Motor neuron (in vitro differentiated cells): ENCODE results near the gene FTH1. TPM values are rescaled to one million over a fixed set of nuclear protein-coding genes. Genes with fewer than 3 reads are reported as not detected.

Source experiments
- ATAC-seq, 8 experiments: fragments of 200-7000 bp; cut with Tn5 transposase; replicated peaks in 6 of 8; 2 replicates each; pipeline ENCODE4 v1.8.0; 2021; ENCODE audit warnings: mild to moderate bottlenecking in 8 of 8, moderate library complexity in 8 of 8
- H3K27ac ChIP-seq, 2 donors: fragments of 250-450 bp; sonication (Bioruptor Pico); 2 replicates each; pipeline ENCODE4 v1.9.0; 2021; ENCODE audit warnings: antibody characterized with exemption in 2 of 2, mild to moderate bottlenecking in 2 of 2, moderate library complexity in 1 of 2
- H3K4me1 ChIP-seq, 2 donors: fragments of 250-450 bp; sonication (Bioruptor Pico); replicated peaks in 1 of 2; 2 replicates each; pipeline ENCODE4 v1.6.1; 2021; ENCODE audit warnings: antibody characterized with exemption in 2 of 2, mild to moderate bottlenecking in 2 of 2, moderate library complexity in 1 of 2
- H3K4me3 ChIP-seq, 5 donors: fragments of 250-450 bp; sonication (Bioruptor Pico); 2 replicates each; pipeline ENCODE4 v1.9.0; 2021; ENCODE audit warnings: antibody characterized with exemption in 5 of 5, mild to moderate bottlenecking in 5 of 5, moderate library complexity in 4 of 5
- WGBS, 10 experiments: fragments of 450-650 bp; shearing (Covaris generic); methylation state at CpG; one replicate each; pipeline ENCODE4 v1.0.0; 2022; 5-methylcytosine and 5-hydroxymethylcytosine counted together
- in situ Hi-C, 9 experiments: fragments of 400-800 bp; cut with MboI; loops; one replicate each; pipeline ENCODE4 v1.15.0; 2021; ENCODE audit warnings: low sequenced_read_pairs in 9 of 9, low pct_unique_long_range_greater_than_20kb in 2 of 9; ENCODE audit not compliant: unreplicated experiment in 9 of 9
- total RNA-seq, 8 experiments: library from RNA; unstranded; fragments of 300-600 nt; gene quantifications; 2 replicates each; pipeline versions ENCODE4 v1.2.3 to v1.2.4, GENCODE V29; 2022

Gene FTH1
- total RNA-seq, 8 experiments from 2014 or later = 863 to 2,225 (median 1,257) TPM

- no peak overlapping the region for H3K27ac ChIP-seq
- WGBS, 10 experiments = 20 to 100% (median 93%) methylated on average over 1 to 12 of the region's 15 CpGs; no CpG with 5 or more reads in 1 of the 10 experiments
- in situ Hi-C loops = loop anchor here in 1 of 9 experiments (25.0 kb wide), 1 partner anchor 111 kb away; no protein-coding TSS in a partner anchor
- H3K4me1 ChIP-seq = peaks cover 24 to 26% of the 10 kb centered on the region in 2 donors
- H3K4me3 ChIP-seq = no peak overlapping the region
- ATAC-seq = no peak
These were observed 8.4 kb upstream of the FTH1 start for GRCh38 chr11:61975638-61976419.

GRCh38 chr11:61974766-61975631 lies 7.6 kb upstream of the FTH1 start:
- WGBS, 10 experiments = 67 to 94% (median 90%) methylated on average over 1 to 9 of the region's 14 CpGs; no CpG with 5 or more reads in 2 of the 10 experiments
- in situ Hi-C loops = loop anchor here in 2 of 9 experiments (25.0 kb wide), 2 partner anchors 87 to 112 kb away; no protein-coding TSS in a partner anchor
- Histone ChIP-seq H3K27ac (no peak overlapping the region), H3K4me3 (no peak overlapping the region), H3K4me1 (peaks cover 24 to 26% of the 10 kb centered on the region in 2 donors)
- peak in 1 of 8 experiments; percentile 16 for ATAC-seq

GRCh38 chr11:61973476-61974162 lies 6.2 kb upstream of the FTH1 start:
- WGBS, 10 experiments = 70 to 100% (median 89%) methylated on average over 1 to 5 of the region's 10 CpGs; no CpG with 5 or more reads in 3 of the 10 experiments
- H3K27ac ChIP-seq = no peak overlapping the region
- peaks cover 28 to 33% of the 10 kb centered on the region in 2 donors for H3K4me1 ChIP-seq
- H3K4me3 ChIP-seq = no peak overlapping the region
- in situ Hi-C loops = loop anchor here in 1 of 9 experiments (25.0 kb wide), 1 partner anchor 89 kb away; no protein-coding TSS in a partner anchor
- ATAC-seq = peak in 3 of 8 experiments; percentile 1 to 11 (median 9)

DNA sequence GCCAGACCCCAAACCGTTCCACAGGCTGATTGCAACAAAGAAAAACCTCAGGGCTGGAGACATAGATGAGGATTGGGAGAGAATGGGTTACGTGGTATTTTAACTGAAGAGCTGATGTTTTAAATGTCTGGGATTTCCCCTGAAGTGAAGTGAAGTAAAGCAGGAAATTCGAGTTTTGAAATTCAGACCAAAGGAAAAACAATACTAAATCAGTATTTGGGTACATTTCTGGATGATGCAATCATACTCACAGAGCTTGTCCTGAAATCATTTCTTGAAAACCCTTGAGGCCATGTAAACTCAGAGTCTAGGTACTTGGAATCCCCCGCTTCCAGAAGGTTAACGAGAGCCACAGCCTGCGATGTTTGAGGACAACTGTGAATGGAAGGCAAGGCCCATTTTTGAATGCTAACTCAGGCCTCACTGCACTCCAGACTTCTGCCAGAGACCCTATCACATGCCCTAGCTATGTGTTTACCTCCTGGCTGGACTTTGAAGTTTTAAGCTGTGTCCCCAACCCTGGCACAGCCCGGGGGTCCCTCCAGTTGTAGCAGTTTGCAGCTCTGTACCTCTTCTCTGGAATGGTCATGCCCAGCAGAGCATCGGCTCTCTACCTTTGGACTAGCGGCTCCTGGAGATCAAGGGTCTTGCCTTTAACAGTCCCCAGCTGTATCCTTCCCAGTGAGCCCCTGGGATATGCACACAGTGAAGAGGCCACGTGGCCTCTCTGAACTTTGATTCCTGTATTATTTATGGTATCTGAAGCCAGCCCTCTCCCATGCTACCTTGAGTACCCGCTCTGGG lies 5.4 kb upstream of the FTH1 start:
- peak in 3 of 8 experiments; percentile 0 to 2 (median 2) for ATAC-seq
- peak overlapping the region in 1 of 2 donors; percentile 61 for H3K27ac ChIP-seq
- 31 to 100% (median 67%) methylated on average over 1 to 6 of the region's 11 CpGs for WGBS, 10 experiments
- in situ Hi-C loops = loop anchor here in 1 of 9 experiments (25.0 kb wide), 1 partner anchor 89 kb away; no protein-coding TSS in a partner anchor
- H3K4me3 ChIP-seq = no peak overlapping the region
- peaks cover 31 to 33% of the 10 kb centered on the region in 2 donors for H3K4me1 ChIP-seq

GRCh38 chr11:61972112-61972671 lies 4.8 kb upstream of the FTH1 start:
- Histone ChIP-seq H3K4me1 (peaks cover 31 to 33% of the 10 kb centered on the region in 2 donors), H3K4me3 (no peak overlapping the region), H3K27ac (peak overlapping the region in 1 of 2 donors; percentile 61)
- in situ Hi-C loops = loop anchor here in 1 of 9 experiments (25.0 kb wide), 1 partner anchor 90 kb away; no protein-coding TSS in a partner anchor
- peak in 4 of 8 experiments; percentile 1 to 2 (median 2) for ATAC-seq
- 20 to 100% (median 79%) methylated on average over 1 to 6 of the region's 7 CpGs; no CpG with 5 or more reads in 3 of the 10 experiments for WGBS, 10 experiments

DNA sequence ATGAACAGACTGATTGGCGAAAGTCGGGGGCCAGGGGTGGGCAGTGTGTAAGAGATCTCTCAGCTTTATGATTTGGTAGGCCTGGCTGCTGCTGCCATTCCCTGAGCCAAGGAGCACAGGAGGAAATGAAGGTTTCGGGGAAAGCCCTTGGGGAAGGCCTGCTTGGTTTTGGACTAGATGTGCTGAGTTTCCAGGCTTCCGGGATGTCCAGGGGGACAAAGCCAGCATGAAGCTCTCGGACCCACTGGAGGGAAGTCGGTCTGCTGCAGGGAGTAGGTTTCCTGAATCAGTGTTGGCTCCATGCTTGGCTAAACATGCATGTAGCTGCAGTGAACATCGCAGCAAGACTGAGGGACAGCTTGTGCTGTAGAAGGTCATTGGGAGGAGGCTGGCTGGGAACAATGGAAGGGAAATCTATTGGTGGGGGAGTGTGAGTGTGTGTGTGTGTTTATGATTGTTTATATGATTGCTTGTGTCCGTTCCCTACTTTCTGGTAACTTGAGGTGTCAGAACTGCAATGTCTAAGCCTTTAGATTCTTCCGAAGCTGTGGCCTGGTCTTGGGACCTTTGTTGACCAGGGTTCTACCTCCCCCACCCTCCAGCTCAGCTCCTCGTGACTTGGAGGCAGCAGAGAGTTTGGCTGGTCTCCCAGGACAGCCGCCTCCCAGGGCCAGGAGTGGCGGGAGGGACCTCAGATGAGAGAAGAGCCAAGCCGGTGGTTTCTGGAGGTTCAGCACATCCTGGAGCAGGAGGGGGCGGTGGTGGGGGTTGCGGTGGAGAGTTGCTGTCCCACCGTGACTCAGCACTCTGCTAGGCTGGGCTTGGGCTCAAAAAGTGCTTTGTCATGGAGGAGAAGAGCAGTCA lies 4.0 kb upstream of the FTH1 start:
- peak overlapping the region in 1 of 5 donors; percentile 6 for H3K4me3 ChIP-seq

GRCh38 chr11:61969838-61970662 lies 2.6 kb upstream of the FTH1 start:
- in situ Hi-C loops = loop anchor here in 1 of 9 experiments (25.0 kb wide), 1 partner anchor 92 kb away; no protein-coding TSS in a partner anchor
- ATAC-seq = peak in 1 of 8 experiments; percentile 1
- WGBS, 10 experiments = 10 to 100% (median 85%) methylated on average over 2 of the region's 2 CpGs; no CpG with 5 or more reads in 1 of the 10 experiments
- Histone ChIP-seq H3K4me1 (peaks cover 35 to 41% of the 10 kb centered on the region in 2 donors), H3K4me3 (no peak overlapping the region), H3K27ac (no peak overlapping the region)

More for the DNA sequence above, 4.0 kb upstream of the FTH1 start:
- Histone ChIP-seq H3K4me1 (peaks cover 31 to 33% of the 10 kb centered on the region in 2 donors), H3K27ac (peak overlapping the region in 1 of 2 donors; percentile 80)
- 0 to 88% (median 40%) methylated on average over 1 to 8 of the region's 16 CpGs; no CpG with 5 or more reads in 5 of the 10 experiments for WGBS, 10 experiments
- in situ Hi-C loops = loop anchor here in 1 of 9 experiments (25.0 kb wide), 1 partner anchor 91 kb away; no protein-coding TSS in a partner anchor
- ATAC-seq = peak; percentile 43 to 70 (median 62)

DNA sequence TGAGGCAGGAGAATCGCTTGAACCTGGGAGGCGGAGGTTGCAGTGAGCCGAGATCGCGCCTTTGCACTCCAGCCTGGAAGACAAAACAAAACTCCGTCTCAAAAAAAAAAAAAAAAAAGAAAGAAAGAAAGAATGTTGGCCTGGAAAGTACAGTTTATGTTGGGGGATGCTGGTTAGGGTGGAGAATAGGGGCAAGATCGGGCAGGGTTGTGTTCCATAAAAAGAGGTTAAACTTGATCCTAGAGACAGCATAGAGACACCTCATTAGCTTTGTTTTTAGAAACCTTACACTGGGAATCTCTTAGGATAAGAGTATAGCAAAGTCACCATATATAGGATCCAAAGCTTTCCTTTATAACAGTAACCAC lies 1.9 kb upstream of the FTH1 start:
- Histone ChIP-seq H3K4me1 (peaks cover 39 to 41% of the 10 kb centered on the region in 2 donors), H3K4me3 (no peak overlapping the region), H3K27ac (no peak overlapping the region)
- ATAC-seq = no peak
- 26 to 100% (median 72%) methylated on average over 1 to 7 of the region's 7 CpGs; no CpG with 5 or more reads in 2 of the 10 experiments for WGBS, 10 experiments
- in situ Hi-C loops = loop anchor here in 1 of 9 experiments (25.0 kb wide), 1 partner anchor 93 kb away; no protein-coding TSS in a partner anchor

- Histone ChIP-seq H3K4me3 (peak overlapping the region; percentile 76 to 99 (median 96)), H3K4me1 (peaks cover 39 to 41% of the 10 kb centered on the region in 2 donors), H3K27ac (peak overlapping the region; percentile 94 to 96)
- 58 to 100% (median 82%) methylated on average over 1 to 16 of the region's 16 CpGs for WGBS, 10 experiments
- ATAC-seq = no peak
- in situ Hi-C loops = loop anchor here in 1 of 9 experiments (25.0 kb wide), 1 partner anchor 93 kb away; no protein-coding TSS in a partner anchor
These were observed 1.4 kb upstream of the FTH1 start for GRCh38 chr11:61968758-61969390.
